ENCODE measurements around the gene RBM28.
"Not testable (repeated sequence)": the region's sequence is repeated elsewhere in the genome, so short reads cannot be mapped to it uniquely, and the experiment has no call there.

The RBM28 gene

DNA sequence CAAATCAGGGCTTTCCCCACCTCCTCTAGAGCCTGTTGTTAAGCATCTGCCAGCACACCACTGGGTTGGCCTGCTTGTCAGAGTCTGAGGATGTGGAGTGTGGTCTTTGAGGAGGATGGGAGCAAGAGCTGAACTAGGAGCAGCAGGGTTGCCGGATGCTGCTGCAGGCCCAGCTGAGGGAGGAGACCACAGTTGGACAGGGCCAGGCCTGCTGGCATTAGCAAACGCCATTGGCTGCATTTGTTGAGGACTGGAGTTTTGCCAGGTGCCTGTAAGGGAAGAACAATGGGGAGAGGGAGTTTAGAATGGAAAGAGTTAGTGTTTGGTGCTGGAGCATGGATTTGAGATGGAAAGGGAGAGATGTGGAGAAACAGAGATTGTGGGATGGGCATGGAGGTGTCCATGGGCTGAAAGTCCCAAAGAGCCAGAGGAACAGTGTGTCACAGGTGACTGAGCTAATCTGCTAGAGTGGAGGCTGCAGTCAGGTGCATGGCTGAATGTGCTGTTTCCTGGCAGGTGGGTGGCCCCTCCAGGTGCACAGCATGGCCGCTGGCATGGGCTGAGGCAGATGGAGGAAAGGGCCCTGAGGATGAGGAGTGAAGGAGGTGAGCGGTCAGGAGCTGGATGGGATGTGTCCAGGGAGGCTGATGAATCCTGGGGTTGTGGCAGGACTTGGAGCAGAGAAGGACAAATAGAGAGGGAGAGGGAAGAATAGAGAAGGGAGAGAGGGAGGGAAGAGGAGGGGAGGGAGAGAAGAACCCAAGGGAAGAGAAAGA, 61.9 kb downstream of the RBM28 start:
- DNase-seq (ENCODE audit: low read depth): no peak

DNA sequence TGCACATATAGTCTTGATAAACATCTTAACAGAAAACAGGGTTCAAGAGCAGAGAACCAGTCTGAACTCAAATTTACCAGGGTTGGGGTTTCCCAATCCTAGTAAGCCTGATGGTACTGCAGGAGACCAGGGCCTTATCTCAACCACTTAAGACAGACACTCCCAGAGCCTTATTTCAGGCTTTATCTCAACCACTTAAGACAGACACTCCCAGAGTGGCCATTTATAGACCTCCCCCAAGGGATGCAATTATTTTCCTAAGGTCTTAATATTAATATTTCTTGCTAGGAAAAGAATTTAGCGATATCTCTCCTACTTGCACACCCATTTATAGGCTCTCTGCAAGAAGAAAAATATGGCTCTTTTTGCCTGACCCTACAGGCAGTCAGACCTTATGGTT, 63.3 kb downstream of the RBM28 start:
- DNase-seq (ENCODE audit: low read depth): not testable (repeated sequence)

DNA sequence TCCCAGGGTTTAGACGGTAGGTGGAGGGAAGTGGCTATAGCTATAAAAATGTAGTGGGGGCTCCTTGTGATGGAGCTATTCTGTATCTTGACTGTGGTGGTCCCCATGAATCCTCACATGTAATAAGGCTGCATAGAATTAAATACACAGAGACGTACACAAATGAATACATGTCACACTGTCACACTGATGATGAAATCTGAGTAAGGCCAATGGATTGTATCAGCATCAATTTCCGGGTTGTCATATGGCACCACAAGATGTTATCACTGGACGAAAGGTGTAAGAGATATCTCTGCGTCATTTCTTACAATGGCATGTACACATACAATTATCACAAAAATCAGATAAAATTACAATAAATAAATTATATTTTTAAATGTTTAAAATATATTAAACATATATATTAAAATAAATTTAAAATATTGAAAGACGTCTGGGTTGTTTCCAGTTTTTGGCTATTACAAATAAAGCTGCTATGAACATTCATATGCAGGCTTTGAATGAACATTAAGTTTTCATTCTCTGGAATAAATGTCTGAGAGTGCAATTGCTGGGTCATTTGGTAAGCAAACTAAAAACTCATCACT, 64.5 kb downstream of the RBM28 start:
- DNase-seq (ENCODE audit: low read depth): no peak

DNA sequence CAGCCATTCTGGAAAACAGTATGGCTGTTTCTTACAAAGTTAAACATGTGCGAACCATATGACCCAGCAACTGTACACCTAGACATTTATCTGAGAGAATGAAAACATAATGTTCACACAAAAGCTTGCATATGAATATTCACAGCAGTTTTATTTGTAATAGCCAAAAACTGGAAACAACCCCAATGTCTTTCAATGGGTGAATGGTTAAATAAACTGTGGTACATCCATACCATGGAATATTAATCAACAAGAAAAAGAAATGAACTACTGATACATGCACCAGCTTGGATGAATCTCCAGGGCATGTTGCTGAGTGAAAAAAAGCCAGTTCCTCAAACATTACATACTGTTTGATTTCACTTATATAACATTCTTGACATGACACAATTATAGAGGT, 65.3 kb downstream of the RBM28 start:
- no peak for DNase-seq (ENCODE audit: low read depth)

DNA sequence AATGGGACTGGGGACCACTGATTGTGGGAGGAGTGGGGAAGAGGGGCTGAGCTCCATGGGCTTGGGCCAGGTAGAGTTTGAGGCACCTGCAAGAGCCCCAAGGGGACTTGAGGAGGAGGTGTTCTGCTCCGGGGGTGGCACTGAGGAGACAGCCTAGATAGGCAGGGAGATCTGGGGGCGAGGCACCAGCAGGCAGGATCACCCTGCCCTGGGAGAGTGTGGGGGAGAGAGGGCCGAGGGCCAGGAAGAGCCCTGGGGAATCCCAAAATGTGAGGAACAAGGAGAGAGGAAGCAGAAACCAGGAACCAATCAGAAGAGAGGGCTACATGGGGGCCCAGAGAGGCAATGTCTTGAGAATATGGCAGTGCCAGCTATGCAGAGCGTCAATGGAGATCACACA, 68.0 kb downstream of the RBM28 start:
- no peak for DNase-seq (ENCODE audit: low read depth)

DNA sequence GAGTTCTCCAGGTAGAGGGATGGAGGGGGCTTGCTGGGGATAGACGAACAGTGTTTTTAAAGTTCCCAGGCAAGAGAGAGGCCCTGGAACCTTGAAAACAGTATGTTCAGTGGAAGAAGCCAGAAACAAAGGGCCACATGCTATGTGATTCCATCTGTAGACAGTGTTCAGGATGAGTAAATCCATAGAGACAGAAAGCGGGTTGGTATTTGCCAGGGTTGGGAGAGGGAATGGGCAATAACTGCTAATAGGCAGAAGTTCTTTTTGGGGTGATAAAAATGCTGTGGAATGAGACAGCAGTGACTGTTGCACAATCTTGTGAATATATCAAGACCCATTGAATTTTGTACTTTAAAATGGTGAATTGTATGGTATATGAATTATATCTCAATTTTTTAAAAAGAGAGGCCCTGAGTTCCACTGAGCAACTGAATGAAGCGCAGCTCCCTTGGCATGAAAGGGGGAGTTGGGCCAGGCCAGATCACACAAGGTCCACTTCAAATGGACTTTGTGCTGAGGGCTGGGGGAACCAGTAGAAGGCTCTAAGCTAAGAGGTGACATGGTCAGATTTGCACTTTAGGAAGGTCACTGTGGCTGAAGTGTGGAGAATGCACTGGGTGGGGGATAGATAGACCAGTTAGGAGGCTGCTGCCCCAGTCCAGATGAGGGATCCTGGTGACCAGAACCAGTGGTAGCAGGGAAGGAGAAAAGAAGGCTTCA, 68.7 kb downstream of the RBM28 start:
- DNase-seq (ENCODE audit: low read depth): no peak

DNA sequence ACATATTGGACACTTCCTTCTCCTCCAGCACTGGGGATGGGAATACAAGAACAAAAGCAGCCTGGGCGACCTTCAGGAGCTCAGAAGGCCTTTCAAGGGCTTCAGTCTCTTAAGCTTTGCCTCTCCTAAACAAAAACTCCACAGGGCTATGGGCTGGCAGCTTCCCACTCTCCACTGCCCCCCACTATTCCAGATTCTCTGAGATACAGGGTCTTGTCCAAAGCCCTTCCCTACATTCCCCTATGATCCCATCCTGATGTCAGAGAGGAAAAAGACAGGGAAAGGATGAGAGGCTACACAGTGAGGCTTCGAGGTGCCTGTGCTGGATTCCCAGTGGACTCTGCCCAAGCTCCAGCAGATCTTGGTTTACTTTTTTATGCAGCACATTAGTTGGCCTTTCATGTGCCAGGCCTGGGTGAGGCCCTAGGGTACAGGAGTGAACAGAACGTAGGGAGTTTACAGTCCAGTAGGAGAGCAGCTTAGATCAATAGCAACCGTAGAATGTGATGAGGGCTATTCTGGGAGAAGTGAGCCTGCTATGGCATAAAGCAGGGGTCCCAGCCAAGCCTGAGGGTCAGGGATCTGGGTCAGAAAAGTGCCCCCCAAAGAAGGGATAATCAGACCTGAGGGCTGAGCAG, 69.3 kb downstream of the RBM28 start:
- DNase-seq (ENCODE audit: low read depth): no peak

DNA sequence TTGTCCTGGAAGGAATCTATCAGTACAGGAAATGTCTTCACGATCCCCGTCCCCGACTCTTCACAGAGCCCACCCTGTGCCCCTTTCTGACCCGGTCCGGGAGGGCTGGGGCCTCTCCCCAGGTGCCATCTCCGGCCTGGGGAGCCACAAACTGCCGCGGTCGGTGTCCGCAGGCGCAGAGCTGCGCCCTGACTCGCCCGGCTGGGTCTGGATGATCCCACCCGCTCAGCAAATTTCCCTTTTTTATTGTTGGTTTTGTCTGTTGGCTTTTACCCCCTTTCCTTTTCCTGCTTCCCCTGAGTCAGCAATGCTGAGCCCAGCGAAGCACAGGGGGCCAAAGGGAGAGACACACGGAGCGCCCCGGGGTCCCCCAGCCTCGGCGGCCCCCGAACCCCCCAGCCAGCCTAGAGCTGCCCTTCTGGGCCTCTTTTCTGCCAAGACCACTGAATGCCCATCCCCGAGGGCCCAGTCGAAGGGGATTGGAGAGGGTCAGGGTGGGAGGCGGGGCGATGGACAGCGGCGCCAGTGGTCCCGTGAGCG, 71.7 kb downstream of the RBM28 start:
- no peak for DNase-seq (ENCODE audit: low read depth)

DNA sequence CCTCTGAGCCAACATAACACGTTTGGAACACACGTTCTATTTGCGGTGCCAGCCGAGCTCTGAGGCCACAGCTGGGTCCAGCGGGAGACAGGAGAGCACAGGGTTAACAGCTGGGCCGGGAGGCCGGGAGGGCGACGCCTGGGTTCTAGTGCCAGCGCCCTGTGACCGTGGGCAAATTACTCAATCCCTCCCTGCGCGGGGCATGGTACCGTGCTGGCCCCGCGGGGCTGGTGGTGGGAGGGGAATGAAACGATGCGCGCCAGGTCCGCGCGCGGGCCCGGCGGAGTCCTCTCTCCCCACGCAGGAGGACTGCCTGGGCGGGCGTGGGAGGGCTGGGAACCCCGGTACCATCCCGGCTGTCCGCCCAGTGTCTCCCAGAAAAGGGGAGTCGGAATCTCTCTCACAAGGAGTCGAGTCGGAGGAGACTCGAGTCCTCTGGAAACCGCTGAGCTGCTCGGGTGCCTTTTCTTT, 72.2 kb downstream of the RBM28 start:
- no peak for DNase-seq (ENCODE audit: low read depth)

DNA sequence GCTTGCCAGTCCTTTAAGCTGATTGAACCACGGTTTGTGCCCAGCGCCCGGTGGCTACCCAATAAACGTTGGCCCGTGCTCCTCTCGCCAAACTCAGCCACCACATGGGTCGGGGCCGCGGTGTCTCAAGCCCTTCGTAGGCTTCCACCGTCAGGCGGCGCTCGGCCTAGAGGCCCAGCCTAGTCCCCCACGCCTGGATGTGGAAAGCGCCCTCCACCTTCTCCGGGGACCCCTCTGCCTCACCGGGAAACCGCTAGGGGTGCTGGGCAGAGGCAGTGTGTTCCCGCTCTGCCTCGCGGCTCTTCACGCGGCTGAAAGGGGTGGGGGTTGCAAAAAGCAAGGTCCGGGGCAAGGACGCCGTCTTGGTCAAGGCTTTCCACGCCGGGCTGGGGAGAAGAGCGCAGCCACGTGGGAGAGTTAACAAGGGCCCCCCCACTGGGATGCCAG, 72.9 kb downstream of the RBM28 start:
- DNase-seq (ENCODE audit: low read depth): no peak

DNA sequence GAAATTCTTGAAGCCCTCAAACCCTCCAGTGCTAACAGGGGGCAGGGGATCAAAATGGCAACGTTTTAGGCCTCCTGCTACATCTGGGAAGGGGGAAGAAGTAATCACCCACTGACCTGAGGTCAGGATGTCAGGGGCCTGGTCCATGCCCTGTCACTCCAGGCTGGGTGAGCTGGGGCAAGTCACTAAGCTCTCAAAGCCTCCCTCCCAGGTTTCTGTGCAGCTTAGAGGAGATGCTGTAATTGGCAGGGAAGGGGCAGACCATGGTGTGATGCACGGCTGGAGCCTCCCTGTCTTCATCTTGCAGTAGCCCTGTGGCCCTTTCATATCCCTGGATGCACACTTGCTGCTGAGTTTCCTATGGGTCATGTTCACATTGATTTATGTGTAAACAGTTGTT, 75.5 kb downstream of the RBM28 start:
- DNase-seq (ENCODE audit: low read depth): no peak

DNA sequence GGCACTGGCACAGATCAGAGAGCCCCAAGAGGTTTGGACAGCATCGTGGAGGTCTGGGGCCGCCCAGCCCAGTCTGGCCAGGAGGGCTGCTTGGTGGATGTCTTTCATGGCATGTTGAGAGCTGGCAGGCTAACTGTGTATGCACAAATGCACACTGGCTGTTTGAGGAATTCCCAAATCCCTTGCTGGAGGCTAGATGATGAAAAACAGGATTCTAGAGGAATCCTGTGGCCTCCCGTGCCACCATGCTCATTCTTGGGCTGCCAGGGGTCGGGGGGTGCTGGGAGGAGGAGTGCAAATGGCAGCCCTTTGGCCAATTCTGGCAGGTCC, 76.1 kb downstream of the RBM28 start:
- no peak for DNase-seq (ENCODE audit: low read depth)

DNA sequence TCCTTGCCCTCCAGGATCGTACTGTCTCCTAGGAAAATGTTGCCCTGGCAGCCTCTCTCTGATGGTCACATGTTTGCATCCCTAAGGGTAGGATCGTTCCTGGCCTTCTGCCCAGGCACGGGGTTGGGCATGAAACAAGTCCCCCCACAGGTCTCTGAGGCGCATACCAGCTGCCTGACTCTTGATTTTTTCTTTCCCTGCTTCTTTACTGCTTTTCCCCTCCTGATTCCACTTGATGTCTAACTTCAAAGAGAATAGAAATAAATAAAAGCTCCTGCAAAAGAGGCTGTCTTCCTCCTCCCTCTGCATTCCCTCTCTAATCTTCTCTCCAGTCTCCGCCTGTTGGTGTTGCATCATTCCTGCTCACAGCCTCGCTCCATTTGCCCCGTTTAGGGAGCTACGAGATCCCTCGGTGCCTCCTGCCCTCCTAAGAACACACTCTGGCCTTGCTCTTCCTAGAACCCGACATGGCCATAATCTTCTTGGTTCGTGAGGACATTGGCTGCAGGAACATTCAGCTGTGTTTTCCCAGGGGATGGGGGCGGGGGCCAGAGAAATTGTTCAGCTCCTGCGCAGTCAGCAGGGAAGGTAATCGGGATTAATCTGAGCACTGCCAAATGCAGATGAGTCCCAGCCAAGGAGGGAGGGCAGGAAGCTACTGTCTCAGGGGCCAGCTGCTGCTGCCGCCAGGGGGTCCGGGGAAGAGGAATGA, 76.7 kb downstream of the RBM28 start:
- DNase-seq (ENCODE audit: low read depth): peak; percentile 44

DNA sequence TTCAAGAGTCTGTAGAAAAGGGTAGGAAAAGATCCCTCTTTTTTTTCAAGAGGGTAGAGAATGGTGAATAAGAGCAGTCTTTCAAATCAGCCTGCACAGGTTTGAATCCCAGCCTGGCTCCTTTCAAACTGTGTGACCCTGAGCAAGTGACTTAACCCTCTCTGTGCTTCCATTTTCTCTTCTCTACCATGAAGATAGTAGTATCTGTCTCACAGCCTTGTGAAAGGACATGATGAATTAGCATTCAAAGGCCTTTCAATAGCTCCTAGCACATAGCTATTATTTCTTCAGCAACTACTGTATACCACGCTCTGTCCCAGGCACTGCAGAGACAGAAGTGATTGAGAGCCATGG, 77.2 kb downstream of the RBM28 start:
- no peak for DNase-seq (ENCODE audit: low read depth)

DNA sequence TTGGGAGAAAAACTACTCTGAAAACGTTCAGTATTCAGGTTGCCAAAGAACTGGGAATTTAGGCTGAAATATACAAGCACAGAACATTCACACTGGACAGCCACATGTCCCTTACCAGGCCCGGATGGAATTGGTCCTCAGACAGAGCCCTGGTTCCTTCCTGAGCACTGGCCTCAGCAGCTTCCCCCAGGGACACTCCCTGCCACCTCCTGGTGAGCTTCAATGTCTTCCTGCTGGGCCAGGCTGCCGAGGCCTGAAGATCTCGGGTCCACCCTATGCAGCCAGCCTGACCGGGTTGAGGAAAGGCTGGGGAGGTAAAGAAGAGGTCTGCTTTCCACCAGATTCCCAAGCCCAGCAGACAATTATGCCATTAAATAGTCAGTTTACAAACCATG, 77.8 kb downstream of the RBM28 start:
- DNase-seq (ENCODE audit: low read depth): no peak

DNA sequence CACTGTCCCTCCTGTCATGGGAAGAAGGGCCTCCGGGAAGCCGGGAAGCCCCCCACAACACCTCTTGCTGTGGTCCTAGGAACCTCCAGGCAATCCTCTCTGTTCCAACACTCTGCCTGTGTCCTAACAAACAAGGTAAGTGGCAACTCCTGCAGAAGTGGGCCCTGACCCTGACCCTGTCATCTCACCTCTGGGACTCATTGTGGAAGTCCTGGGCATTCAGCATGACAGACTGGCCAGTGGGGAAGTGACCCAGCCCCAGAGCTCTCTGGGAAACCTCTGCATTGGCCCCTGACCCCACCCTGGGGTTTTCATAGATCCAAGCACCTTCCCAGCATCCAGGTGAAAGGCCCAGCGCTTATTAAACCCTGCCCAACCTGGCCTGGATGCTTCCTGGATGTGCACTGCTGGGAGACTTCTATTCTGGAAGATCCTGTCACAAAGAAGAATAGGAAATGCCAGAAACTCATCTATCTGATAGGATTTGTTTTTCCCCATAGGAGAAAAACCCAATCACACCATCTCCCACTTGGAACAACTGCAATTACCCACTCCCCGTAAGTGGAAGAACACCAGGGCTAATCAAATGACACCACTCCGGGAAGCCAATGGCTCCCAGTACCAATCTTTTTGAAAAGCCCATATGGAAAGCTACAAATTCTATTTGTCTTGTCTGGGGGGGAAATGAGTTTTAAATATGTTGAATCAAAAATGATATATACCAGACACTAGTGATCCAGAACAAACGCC, 78.4 kb downstream of the RBM28 start:
- no peak for DNase-seq (ENCODE audit: low read depth)

DNA sequence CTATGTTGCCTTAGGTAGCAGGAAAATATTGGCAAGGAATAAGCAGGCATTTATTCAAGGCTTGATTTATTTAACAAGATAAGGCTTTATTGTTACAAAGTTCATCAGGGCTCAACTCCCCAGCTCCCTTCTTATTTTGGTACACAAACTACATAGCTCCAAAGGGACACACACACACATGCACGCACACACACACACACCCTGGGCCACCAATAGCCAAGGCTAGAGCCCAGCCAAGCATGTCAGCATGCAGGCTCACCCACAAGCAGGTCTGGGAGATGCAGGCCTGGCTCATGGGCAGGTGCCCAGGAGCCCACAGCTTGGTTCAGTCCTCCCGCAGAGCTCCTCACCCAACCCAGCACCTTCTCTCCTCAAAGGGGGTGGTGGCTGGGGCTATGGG, 79.2 kb downstream of the RBM28 start:
- no peak for DNase-seq (ENCODE audit: low read depth)

DNA sequence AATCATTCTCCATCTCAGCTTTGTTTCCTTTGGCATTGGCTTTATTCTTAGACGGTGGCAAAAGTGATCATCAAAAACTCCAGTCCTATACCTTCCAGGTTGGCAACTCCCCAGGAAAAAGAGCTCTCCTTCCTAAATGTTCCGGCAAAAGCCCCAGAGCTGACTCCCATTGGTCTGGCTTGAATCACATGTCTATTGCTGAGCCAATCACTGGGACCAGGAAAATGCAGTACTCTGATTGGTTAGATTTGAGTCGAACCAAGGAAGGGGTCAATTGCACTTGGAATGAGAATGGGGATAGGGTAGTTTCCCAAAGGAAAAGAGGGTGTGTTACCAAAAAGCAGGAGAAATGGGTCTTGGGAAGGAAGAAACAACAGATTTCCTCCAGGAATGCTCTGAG, 80.3 kb downstream of the RBM28 start:
- DNase-seq (ENCODE audit: low read depth): no peak

DNA sequence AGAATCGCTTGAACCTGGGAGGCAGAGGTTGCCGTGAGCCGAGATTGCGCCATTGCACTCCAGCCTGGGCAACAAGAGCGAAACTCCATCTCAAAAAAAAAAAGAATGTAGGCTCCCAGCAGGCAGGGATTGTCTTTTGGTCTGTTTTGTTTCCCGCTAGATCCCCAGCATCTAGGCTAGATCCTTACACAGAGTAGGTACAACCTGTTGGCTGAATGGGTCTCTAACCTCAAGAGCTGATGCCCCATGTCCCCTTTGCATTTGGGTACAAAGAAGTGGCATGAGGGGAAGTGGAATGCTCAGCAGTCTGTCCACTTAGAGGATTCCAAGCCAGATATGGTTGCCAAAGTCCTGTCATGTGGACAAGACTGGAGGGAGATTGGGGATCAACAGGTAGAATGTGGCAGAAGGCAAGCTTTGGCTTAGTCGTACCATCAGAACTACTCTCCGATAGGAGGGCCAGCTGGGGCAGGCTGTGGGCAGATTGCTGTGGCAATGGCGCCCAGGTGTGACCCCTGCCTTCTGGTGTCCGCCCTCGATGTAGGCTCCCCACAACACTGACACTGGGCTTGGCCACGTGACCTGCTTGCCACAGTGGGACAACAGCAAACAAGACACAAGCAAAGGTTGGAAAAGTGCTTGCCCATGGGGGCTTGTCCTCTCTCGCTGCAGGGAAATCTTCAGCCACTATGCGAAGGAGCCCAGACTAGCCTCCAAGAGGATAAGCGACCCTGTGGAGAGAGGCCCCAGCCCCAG, 81.3 kb downstream of the RBM28 start:
- no peak for DNase-seq (ENCODE audit: low read depth)

DNA sequence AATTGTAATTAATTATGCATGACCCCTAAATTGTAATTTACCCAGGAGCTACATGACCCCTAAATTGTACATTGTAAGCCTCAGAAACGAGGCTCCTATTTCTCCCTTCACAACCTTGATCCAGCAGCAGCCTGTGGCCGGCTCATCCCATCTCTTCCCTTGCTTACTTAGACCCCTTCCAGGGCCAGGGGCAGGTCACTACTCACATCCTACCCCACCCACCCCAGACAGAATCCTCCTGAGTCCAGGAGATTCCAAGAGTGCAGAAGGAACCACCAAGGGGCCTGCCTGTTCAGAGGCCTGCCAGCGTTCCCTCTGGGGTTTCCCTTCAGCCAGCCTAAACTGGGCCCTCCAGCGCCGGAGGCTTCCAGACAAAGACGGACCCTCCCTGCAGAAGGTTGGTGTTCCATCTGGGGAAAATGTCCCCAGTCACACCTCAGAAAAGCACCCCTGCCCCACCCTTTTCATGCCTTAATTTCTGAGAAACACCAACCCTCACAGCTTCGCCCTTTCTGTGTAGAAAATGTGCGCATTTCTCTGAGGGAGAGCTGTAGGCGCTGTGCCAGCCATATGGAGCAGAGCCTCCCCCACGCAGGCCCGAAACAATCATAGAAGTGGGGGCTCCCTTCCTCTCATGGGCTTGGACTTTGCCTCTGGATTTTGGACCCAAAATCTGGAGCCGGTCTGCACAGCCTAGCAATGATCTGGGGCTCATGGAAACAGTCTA, 83.5 kb downstream of the RBM28 start:
- DNase-seq (ENCODE audit: low read depth): no peak
